Transverse colon (tissue), 4 donors: Measurements from ENCODE around the gene SLC25A25.

Source experiments
- POLR2A ChIP-seq: fragments of 450-650 bp; IDR thresholded peaks from one replicate; pipeline ENCODE4 v1.6.1; 2016; ENCODE audit warnings: antibody characterized with exemption, mild to moderate bottlenecking, moderate library complexity
- POLR2AphosphoS5 ChIP-seq, 3 donors: sonication (generic); formaldehyde crosslinking; IDR thresholded peaks; one replicate each; pipeline ENCODE4 v1.6.1; 2016; ENCODE audit warnings: antibody characterized with exemption in 3 of 3
- TF ChIP-seq, protein P1 (sequence below), 5 experiments: fragments of 200-600 bp in 3 of 5; fragments of 450-650 bp in 2 of 5; sonication (generic) in 3 of 5; IDR thresholded peaks; 1 replicate in 2 of 5; 2 replicates in 3 of 5; pipeline ENCODE4 v1.5.1; 2016 to 2017; ENCODE audit warnings: antibody characterized with exemption in 5 of 5, inconsistent platforms in 3 of 5, mild to moderate bottlenecking in 2 of 5, moderate library complexity in 1 of 5

- TF ChIP-seq POLR2A (no peak), POLR2AphosphoS5 (IDR thresholded peaks at IDR 0.05) (no peak)
- TF ChIP-seq, protein P1, sequence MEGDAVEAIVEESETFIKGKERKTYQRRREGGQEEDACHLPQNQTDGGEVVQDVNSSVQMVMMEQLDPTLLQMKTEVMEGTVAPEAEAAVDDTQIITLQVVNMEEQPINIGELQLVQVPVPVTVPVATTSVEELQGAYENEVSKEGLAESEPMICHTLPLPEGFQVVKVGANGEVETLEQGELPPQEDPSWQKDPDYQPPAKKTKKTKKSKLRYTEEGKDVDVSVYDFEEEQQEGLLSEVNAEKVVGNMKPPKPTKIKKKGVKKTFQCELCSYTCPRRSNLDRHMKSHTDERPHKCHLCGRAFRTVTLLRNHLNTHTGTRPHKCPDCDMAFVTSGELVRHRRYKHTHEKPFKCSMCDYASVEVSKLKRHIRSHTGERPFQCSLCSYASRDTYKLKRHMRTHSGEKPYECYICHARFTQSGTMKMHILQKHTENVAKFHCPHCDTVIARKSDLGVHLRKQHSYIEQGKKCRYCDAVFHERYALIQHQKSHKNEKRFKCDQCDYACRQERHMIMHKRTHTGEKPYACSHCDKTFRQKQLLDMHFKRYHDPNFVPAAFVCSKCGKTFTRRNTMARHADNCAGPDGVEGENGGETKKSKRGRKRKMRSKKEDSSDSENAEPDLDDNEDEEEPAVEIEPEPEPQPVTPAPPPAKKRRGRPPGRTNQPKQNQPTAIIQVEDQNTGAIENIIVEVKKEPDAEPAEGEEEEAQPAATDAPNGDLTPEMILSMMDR (IDR thresholded peaks at IDR 0.05): no peak
Observed at GRCh38 chr9:128142061-128142460, 74.0 kb downstream of the SLC25A25 start.
